ENCODE measurements around the gene USPL1.

DNA sequence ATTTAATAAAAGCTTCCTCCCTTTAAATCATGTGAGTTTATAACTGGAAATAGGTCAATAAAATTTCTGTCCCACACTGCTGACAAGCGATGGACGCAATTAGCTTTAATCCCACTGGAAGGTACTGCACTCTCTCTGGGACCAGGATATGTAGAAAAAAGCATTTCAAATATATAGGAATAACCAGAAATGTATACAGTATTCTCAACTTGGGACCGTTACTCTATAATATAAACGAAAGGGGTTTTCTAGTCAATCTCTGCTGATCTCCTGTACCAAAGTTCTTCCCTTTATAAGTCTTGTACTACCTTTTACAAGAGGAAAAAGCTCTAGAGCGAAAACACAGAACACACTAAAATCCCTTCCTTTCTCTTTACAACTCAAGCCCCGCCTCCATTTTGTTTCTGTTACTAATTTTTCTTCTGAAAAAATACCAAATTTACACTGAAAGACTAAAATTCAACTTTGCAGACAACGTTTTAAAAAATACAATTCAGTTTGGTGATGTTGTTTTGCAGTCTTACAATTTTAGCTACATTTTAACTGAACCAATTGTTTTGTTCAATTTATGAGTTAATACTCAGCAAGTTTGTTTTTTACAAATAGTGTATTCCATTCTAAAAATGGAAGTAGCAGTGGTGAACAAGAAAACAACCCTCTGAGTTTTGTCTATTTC lies 1.7 kb upstream of the USPL1 start:
- TF ChIP-seq ARNTL (CRISPR knock-in tag; IDR thresholded peaks at IDR 0.05; ENCODE audit: borderline replicate concordance, low read depth), result no peak
- TF ChIP-seq TOX (CRISPR knock-in tag; IDR thresholded peaks at IDR 0.05; ENCODE audit: borderline replicate concordance), result no peak
- TF ChIP-seq, protein P1, sequence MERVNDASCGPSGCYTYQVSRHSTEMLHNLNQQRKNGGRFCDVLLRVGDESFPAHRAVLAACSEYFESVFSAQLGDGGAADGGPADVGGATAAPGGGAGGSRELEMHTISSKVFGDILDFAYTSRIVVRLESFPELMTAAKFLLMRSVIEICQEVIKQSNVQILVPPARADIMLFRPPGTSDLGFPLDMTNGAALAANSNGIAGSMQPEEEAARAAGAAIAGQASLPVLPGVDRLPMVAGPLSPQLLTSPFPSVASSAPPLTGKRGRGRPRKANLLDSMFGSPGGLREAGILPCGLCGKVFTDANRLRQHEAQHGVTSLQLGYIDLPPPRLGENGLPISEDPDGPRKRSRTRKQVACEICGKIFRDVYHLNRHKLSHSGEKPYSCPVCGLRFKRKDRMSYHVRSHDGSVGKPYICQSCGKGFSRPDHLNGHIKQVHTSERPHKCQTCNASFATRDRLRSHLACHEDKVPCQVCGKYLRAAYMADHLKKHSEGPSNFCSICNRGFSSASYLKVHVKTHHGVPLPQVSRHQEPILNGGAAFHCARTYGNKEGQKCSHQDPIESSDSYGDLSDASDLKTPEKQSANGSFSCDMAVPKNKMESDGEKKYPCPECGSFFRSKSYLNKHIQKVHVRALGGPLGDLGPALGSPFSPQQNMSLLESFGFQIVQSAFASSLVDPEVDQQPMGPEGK (CRISPR knock-in tag; IDR thresholded peaks at IDR 0.05; ENCODE audit: borderline replicate concordance), result no peak
- TF ChIP-seq RARB (CRISPR knock-in tag; IDR thresholded peaks at IDR 0.05), result no peak
- no peak for TF ChIP-seq ZFP30 (CRISPR knock-in tag; IDR thresholded peaks at IDR 0.05)
- TF ChIP-seq SNAI2 (CRISPR knock-in tag; IDR thresholded peaks at IDR 0.05), result no peak
- no peak for TF ChIP-seq ZNF565 (CRISPR knock-in tag; conservative IDR thresholded peaks at IDR 0.05; ENCODE audit: low read depth)
- TF ChIP-seq ZFP3 (CRISPR knock-in tag; IDR thresholded peaks at IDR 0.05), result no peak
- no peak for TF ChIP-seq GLIS3 (CRISPR knock-in tag; IDR thresholded peaks at IDR 0.05)
- no peak for TF ChIP-seq BACH2 (CRISPR knock-in tag; IDR thresholded peaks at IDR 0.05; ENCODE audit: borderline replicate concordance)

All from SK-N-SH treated with all-trans-retinoic acid at 6 μM for 48 hours (cell line).